GM23338 (cell line): ENCODE results near the gene TLE3. TPM values are rescaled to one million over a fixed set of nuclear protein-coding genes. Genes with fewer than 3 reads are reported as not detected.

Experiments
- ATAC-seq: fragments of 200-7000 bp; cut with Tn5 transposase; 3 replicates; pipeline ENCODE4 v1.9.1; 2020
- DNase-seq: peaks from one replicate; pipeline ENCODE4 v3.0.0-alpha.2; 2015; ENCODE audit warnings: low spot score
- H2AFZ ChIP-seq: fragments of 200-600 bp; sonication (generic); 2 replicates; pipeline ENCODE4 v1.8.0; 2016; ENCODE audit warnings: antibody characterized with exemption, mild to moderate bottlenecking, moderate library complexity
- H3F3A ChIP-seq: fragments of 200-600 bp; sonication (generic); replicated peaks from 2 replicates; pipeline ENCODE4 v1.8.0; 2017; ENCODE audit warnings: antibody characterized with exemption, mixed run types, low read depth
- H3K27ac ChIP-seq: fragments of 200-600 bp; sonication (generic); 2 replicates; pipeline ENCODE4 v1.6.1; 2016; ENCODE audit warnings: low read depth
- H3K27me3 ChIP-seq: fragments of 200-600 bp; sonication (generic); 2 replicates; pipeline ENCODE4 v1.8.0; 2016; ENCODE audit warnings: mild to moderate bottlenecking, mixed run types, moderate library complexity; ENCODE audit not compliant: insufficient read depth
- H3K36me3 ChIP-seq: fragments of 200-600 bp; sonication (generic); 2 replicates; pipeline ENCODE4 v1.8.0; 2016; ENCODE audit warnings: mild to moderate bottlenecking; ENCODE audit not compliant: insufficient read depth
- H3K4me1 ChIP-seq: fragments of 200-600 bp; sonication (generic); 2 replicates; pipeline ENCODE4 v1.8.0; 2016; ENCODE audit warnings: mild to moderate bottlenecking, moderate library complexity; ENCODE audit not compliant: insufficient read depth
- H3K4me2 ChIP-seq: fragments of 200-600 bp; sonication (generic); 2 replicates; pipeline ENCODE4 v1.7.1; 2017; ENCODE audit warnings: mixed run types
- H3K4me3 ChIP-seq: fragments of 200-600 bp; sonication (generic); 2 replicates; pipeline ENCODE4 v1.6.1; 2016; ENCODE audit warnings: mixed run types
- H3K79me2 ChIP-seq: fragments of 200-600 bp; sonication (generic); replicated peaks from 2 replicates; pipeline ENCODE4 v1.8.0; 2017; ENCODE audit warnings: mild to moderate bottlenecking; ENCODE audit not compliant: insufficient read depth
- H3K9me2 ChIP-seq: fragments of 200-600 bp; sonication (generic); 2 replicates; pipeline ENCODE4 v1.8.0; 2017; ENCODE audit not compliant: insufficient read depth
- H4K20me1 ChIP-seq: fragments of 200-600 bp; sonication (generic); replicated peaks from 2 replicates; pipeline ENCODE4 v1.8.0; 2017; ENCODE audit warnings: mild to moderate bottlenecking; ENCODE audit not compliant: insufficient read depth
- H3K27ac Mint-ChIP-seq: 2 replicates; pipeline ENCODE4 v1.8.0; 2020; ENCODE audit warnings: inconsistent platforms, mild to moderate bottlenecking, moderate library complexity, mixed read lengths
- H3K27me3 Mint-ChIP-seq: 3 replicates; pipeline ENCODE4 v1.8.0; 2022; ENCODE audit warnings: low read depth, mild to moderate bottlenecking, moderate library complexity, mixed read lengths, inconsistent platforms; ENCODE audit not compliant: insufficient read depth, poor library complexity
- H3K36me3 Mint-ChIP-seq: 3 replicates; pipeline ENCODE4 v1.8.0; 2021; ENCODE audit warnings: low read depth, mild to moderate bottlenecking, inconsistent platforms, moderate library complexity, mixed read lengths
- H3K4me1 Mint-ChIP-seq: 3 replicates; pipeline ENCODE4 v1.8.0; 2020; ENCODE audit warnings: mild to moderate bottlenecking, inconsistent platforms, mixed read lengths
- H3K4me3 Mint-ChIP-seq: 3 replicates; pipeline ENCODE4 v1.8.0; 2021; ENCODE audit warnings: moderate library complexity, mild to moderate bottlenecking, inconsistent platforms, mixed read lengths
- H3K9me3 Mint-ChIP-seq: 3 replicates; pipeline ENCODE4 v1.8.0; 2020; ENCODE audit warnings: moderate library complexity, mild to moderate bottlenecking, inconsistent platforms, mixed read lengths
- CREB1 ChIP-seq: fragments of 250-450 bp; sonication (Bioruptor Pico); IDR thresholded peaks from 2 replicates; pipeline ENCODE4 v1.5.0; 2020; ENCODE audit warnings: low read depth, mild to moderate bottlenecking, moderate library complexity
- EZH2 ChIP-seq: fragments of 200-600 bp; sonication (generic); IDR thresholded peaks from one replicate; pipeline ENCODE4 v1.8.0; 2017; ENCODE audit warnings: antibody characterized with exemption, mild to moderate bottlenecking, low read depth; ENCODE audit not compliant: unreplicated experiment
- EZH2phosphoT487 ChIP-seq: fragments of 200-600 bp; sonication (generic); IDR thresholded peaks from one replicate; pipeline ENCODE4 v1.8.1; 2018; ENCODE audit warnings: antibody characterized with exemption; ENCODE audit not compliant: unreplicated experiment
- JUNB ChIP-seq: IDR thresholded peaks from one replicate; pipeline ENCODE4 v1.6.1; 2016; ENCODE audit warnings: antibody characterized with exemption; ENCODE audit not compliant: unreplicated experiment
- NANOG ChIP-seq: IDR thresholded peaks from 2 replicates; pipeline ENCODE4 v1.6.1; 2016; ENCODE audit warnings: antibody characterized with exemption, borderline replicate concordance
- POLR2AphosphoS5 ChIP-seq: IDR thresholded peaks from 2 replicates; pipeline ENCODE4 v1.6.1; 2016; ENCODE audit warnings: antibody characterized with exemption, low read depth
- REST ChIP-seq: IDR thresholded peaks from one replicate; pipeline ENCODE4 v1.6.1; 2018; ENCODE audit warnings: antibody characterized with exemption; ENCODE audit not compliant: unreplicated experiment
- STAT1 ChIP-seq: IDR thresholded peaks from one replicate; pipeline ENCODE4 v1.6.1; 2016; ENCODE audit warnings: antibody characterized with exemption; ENCODE audit not compliant: unreplicated experiment
- ZNF114 ChIP-seq: fragments of 250-450 bp; sonication (Bioruptor Pico); IDR thresholded peaks from 2 replicates; pipeline ENCODE4 v1.5.0; 2020; ENCODE audit warnings: mild to moderate bottlenecking, moderate library complexity
- ZNF331 ChIP-seq: fragments of 250-450 bp; sonication (Bioruptor Pico); IDR thresholded peaks from 2 replicates; pipeline ENCODE4 v1.5.0; 2020; ENCODE audit warnings: low read depth, mild to moderate bottlenecking, moderate library complexity
- ZNF462 ChIP-seq: fragments of 250-450 bp; sonication (Bioruptor Pico); IDR thresholded peaks from 2 replicates; pipeline ENCODE4 v1.5.0; 2020; ENCODE audit warnings: mild to moderate bottlenecking, moderate library complexity
- polyA plus RNA-seq: library from polyadenylated mRNA; unstranded; fragments of >200 nt; fragmentation: Nextera tagmentation; extraction: Ambion mirVana; gene quantifications from 2 replicates; pipeline ENCODE4 v1.2.1, GENCODE V29; 2016
- total RNA-seq: library from RNA; depleted of rRNA; stranded (reverse); fragments of >200 nt; shearing (Covaris generic); gene quantifications from 2 replicates; pipeline ENCODE4 v1.2.3, GENCODE V29; 2014
- TF ChIP-seq, protein P1 (sequence below), 2 experiments: fragments of 200-600 bp in 1 of 2; sonication (generic) in 1 of 2; conservative IDR thresholded peaks; 2 replicates each; pipeline versions ENCODE4 v1.5.1 to v1.6.1; 2016 to 2017; ENCODE audit warnings: antibody characterized with exemption in 2 of 2, low read depth in 2 of 2, mild to moderate bottlenecking in 2 of 2, moderate library complexity in 1 of 2
- TF ChIP-seq, protein P2 (sequence below): IDR thresholded peaks from 2 replicates; pipeline ENCODE4 v1.6.1; 2016; ENCODE audit warnings: antibody characterized with exemption

TLE3 gene
- total and polyA plus RNA-seq, 2 experiments from 2014 or later = 10.4 to 79.5 TPM

GRCh38 chr15:70094690-70095311 is 2.9 kb downstream of the TLE3 start:
- Mint-ChIP-seq H3K36me3 (peaks cover 45% of the 10 kb centered on the region), H3K9me3 (peaks cover 3% of the 10 kb centered on the region; the same call in 1 of the 3 replicates), H3K27me3 (peaks cover 40% of the 10 kb centered on the region), H3K27ac (no peak overlapping the region), H3K4me1 (peaks cover 55% of the 10 kb centered on the region), H3K4me3 (peak overlapping the region; percentile 96)
- peaks cover 53% of the 10 kb centered on the region for H3K4me1 ChIP-seq
- H4K20me1 ChIP-seq = peaks cover 35% of the 10 kb centered on the region
- peaks cover 52% of the 10 kb centered on the region for H3K79me2 ChIP-seq
- no peaks in the 10 kb centered on the region; the same call in 1 of the 2 replicates for H3K36me3 ChIP-seq
- H3K9me2 ChIP-seq = no peaks in the 10 kb centered on the region
- H3K4me2 ChIP-seq = peak overlapping the region; percentile 92
- ATAC-seq = no peak
- H3K27ac ChIP-seq = no peak overlapping the region
- TF ChIP-seq POLR2AphosphoS5 (no peak), ZNF331 (CRISPR knock-in tag) (no peak), NANOG (no peak), EZH2 (no peak), ZNF114 (no peak), EZH2phosphoT487 (no peak), ZNF462 (CRISPR knock-in tag) (no peak), CREB1 (CRISPR knock-in tag) (no peak), JUNB (no peak), REST (no peak), STAT1 (no peak)
- TF ChIP-seq, protein P1, sequence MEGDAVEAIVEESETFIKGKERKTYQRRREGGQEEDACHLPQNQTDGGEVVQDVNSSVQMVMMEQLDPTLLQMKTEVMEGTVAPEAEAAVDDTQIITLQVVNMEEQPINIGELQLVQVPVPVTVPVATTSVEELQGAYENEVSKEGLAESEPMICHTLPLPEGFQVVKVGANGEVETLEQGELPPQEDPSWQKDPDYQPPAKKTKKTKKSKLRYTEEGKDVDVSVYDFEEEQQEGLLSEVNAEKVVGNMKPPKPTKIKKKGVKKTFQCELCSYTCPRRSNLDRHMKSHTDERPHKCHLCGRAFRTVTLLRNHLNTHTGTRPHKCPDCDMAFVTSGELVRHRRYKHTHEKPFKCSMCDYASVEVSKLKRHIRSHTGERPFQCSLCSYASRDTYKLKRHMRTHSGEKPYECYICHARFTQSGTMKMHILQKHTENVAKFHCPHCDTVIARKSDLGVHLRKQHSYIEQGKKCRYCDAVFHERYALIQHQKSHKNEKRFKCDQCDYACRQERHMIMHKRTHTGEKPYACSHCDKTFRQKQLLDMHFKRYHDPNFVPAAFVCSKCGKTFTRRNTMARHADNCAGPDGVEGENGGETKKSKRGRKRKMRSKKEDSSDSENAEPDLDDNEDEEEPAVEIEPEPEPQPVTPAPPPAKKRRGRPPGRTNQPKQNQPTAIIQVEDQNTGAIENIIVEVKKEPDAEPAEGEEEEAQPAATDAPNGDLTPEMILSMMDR (conservative IDR thresholded peaks at IDR 0.05; ENCODE audit: low read depth in 2 of 2) = no peak
- TF ChIP-seq, protein P2, sequence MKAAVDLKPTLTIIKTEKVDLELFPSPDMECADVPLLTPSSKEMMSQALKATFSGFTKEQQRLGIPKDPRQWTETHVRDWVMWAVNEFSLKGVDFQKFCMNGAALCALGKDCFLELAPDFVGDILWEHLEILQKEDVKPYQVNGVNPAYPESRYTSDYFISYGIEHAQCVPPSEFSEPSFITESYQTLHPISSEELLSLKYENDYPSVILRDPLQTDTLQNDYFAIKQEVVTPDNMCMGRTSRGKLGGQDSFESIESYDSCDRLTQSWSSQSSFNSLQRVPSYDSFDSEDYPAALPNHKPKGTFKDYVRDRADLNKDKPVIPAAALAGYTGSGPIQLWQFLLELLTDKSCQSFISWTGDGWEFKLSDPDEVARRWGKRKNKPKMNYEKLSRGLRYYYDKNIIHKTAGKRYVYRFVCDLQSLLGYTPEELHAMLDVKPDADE = no peak
- H3K27me3 ChIP-seq = peaks cover 40% of the 10 kb centered on the region
- H3K4me3 ChIP-seq = peak overlapping the region; percentile 85
- no peak overlapping the region for H2AFZ ChIP-seq
- DNase-seq = no peak
- peaks cover 7% of the 10 kb centered on the region; the same call in 1 of the 2 replicates for H3F3A ChIP-seq
